ENCODE results near the gene LRFN5. TPM values are rescaled to one million over a fixed set of nuclear protein-coding genes. Genes with fewer than 3 reads are reported as not detected.
"Not testable (repeated sequence)": the region's sequence is repeated elsewhere in the genome, so short reads cannot be mapped to it uniquely, and the experiment has no call there.

LRFN5 gene
- total RNA-seq, 1 donor from 2014 or later = 11.8 TPM

DNA sequence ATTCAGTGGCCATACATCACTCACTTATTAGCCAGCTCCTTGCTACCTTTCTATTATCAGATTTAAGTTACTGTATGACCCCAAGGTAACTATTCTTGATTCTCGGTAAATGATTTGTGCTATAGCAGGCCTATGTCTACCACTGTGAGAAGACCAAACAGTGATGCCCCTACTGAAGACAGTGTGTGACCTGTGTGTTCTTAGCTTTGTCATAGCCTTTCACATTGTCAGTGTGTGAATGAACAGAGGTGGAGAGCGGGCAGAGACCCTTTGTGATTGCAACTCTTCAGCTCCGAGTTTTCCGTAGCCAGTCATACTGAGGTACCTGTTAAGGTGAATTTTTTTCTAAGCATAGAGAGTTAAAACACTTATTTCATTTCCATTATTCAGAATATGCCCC, 294.0 kb downstream of the LRFN5 start:
- DNase-seq = no peak

DNA sequence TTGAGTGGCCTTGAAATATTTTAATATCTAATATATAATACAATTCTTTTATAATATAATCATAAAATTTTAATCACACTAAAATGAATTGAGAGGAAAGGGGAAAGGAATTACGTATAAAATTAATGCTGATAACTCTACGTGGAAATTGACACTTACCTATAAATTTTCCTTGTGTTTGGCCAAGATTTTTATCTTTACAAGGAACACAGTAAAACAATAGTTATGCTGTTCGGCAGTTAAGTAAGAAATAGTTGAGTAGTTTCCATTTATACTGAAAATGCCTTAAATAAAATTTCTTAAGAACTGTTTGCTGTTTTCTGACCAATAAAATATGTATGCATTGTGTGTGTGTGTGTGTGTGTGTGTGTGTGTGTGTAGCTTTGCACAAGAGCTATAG, 294.4 kb downstream of the LRFN5 start:
- DNase-seq = peak; percentile 25

DNA sequence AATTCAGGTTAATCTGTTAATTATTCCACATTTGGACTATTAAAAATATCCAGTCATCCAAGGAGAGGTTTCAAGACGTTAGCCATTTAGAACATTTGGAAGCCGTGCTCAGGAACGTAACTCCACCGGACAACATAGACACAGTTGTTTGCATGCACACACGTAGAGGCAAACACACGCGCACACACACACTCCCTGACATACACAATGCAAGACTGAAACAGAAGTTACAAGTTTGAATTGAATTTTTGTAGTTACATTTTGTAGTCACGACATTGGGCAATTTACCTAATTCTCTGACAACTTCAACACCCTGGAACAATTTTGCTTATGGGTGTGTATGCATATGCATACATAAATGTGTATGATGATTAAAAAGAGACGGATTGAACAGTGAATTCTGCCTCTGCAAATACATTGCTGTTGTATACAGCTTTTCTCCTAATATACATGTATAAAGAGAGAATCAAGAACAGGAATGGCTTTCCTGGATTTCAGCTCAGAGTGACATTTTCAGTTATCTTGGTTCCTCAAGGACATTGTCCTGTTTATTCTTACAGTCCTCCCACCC, 298.8 kb downstream of the LRFN5 start:
- DNase-seq = no peak

DNA sequence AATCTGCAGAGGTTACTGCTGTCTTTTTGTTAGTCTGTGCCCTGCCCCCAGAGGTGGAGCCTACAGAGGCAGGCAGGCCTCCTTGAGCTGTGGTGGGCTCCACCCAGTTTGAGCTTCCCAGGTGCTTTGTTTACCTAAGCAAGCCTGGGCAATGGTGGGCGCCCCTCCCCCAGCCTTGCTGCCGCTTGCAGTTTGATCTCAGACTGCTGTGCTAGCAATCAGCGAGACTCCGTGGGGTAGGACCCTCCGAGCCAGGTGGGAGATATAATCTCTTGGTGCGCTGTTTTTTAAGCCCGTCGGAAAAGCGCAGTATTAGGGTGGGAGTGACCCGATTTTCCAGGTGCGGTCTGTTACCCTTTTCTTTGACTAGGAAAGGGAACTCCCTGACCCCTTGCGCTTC, 304.5 kb downstream of the LRFN5 start:
- not testable (repeated sequence) for DNase-seq

DNA sequence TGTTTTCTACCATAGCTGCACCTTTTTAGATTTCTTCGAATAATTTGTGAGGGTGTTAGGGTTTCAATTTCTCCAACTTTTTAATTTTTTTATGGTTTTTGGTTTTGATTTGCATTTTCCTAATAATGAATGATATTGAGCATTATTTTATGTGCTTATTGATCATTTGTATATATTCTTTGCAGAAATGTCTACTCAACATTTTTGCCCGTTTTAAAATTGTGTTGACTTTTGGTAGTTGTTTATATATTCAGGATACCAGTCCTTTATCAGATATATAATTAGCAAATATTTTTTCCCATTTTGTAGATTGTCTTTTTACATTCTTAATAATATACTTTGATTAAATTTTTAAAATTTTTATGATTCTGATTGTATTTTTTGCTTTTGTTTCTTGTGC, 306.7 kb downstream of the LRFN5 start:
- DNase-seq = no peak

DNA sequence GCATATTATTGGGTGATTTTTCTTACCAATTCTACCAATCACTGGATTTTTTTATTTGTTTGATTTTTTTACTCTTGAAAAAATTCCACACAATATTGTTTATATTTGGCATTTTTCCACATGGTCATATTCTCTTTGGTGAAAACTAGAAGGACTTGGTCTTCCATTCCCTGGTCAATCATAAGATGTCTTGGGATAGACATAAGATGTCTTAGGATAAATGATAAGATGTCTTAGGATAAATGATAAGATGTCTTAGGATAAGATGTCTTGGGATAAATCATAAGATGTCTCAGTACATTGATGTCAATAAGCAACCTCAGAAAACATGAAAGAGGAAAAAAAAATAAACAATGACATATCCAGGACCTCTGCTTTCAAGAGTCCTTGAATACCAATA, 309.1 kb downstream of the LRFN5 start:
- no peak for DNase-seq

DNA sequence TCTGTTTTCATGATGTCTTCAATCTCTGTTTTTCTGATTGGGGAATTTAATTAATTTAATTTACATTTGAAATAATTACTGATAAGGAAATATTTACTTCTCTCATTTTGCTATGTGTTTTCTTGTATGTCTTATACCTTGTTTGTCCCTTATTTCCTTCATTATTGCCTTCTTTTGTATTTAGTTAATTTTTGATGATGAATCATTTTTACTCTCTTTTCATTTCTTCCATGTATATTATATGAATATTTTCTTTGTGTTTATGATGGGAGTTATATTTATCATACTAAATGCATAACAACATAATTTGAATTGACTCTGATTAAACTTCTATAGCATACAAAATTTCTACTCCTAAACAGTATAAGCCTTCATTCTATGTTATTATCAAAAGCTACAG, 309.6 kb downstream of the LRFN5 start:
- no peak for DNase-seq

DNA sequence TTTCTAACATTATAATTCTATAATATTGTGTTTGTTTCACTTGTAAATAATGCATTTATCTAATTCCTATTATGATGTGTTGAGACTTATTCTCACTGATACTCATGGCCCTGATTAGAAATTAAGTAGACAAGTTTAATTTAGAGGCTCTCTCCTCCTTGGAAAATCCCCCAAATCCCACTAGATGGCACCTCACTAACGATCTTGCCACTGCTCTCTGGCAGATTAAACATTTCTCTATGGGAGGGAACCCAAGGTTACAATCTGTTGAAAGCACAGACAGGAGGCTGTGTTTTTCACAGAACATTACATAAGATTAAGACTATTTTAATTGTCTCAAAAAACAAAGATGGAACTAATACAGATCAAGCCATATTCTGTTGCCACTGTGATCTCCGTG, 318.7 kb downstream of the LRFN5 start:
- peak; percentile 3 for DNase-seq

DNA sequence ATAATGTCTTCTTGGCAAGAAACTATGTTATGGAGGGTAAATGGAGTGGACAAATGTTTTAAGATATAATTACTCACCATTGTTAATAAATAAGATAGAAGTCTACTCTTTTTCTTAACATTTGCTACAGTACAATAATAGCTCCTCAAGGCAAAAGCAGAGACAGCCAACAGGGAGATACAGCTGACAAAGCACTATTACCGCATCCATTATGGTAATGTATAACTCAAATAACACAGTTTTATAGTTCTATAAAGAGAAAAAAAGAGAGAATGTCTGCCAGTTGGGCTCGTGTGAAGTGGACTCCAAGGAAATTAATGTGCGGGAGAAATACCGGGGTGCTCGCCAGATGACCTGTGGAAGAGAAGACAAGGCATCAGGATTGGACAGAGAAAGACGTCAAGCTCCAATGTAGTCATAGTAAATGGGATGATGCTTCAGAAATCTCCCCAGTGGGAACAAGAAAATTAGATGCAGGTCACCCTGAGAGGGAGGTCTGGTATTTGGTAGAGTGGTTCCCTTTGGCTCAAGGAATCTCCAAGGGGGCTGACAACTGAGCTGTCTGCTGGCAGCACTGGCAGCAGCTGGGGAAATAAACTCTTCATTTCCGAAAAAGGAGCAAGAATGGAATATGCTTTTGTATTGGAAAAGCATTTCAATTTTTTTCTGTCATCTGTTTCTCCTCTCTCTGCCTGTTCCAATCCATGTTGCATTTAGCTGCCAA, 343.9 kb downstream of the LRFN5 start:
- peak; percentile 96 for DNase-seq

Small RNA genes within 50 kb of the gene (small RNA-seq; reads per million reads assigned to genes)
- not detected for gene RF00322 (ENCODE audit: low replicate concordance)
